Measurements from ENCODE around the gene KIF5A. TPM values are rescaled to one million over a fixed set of nuclear protein-coding genes. Genes with fewer than 3 reads are reported as not detected.
A peak's percentile ranks its signal among the peaks of the same experiment; 100 is the strongest.

The KIF5A gene
- total and polyA plus RNA-seq, 2 donors (not counting 3 experiments of a cell fraction or from before 2014, with no cell fraction given), result 0.07 to 0.35 TPM

GRCh38 chr12:57545809-57546437, 3.9 kb upstream of the KIF5A start:
- intact Hi-C loops (cut with micrococcal nuclease) (loop anchor here (2.0 to 5.0 kb wide), 2 partner anchors 57 to 146 kb away; partner anchors contain the start of genes MARS1 and OS9), dilution Hi-C loops (cut with MboI; ENCODE audit: extremely low pct_ligation_motif_present, low sequenced_read_pairs) (no loop called here)
- BruUV-seq (replicated peaks), result no TSS peak
- ChIA-PET POLR2A (interaction anchor here (1.0 kb wide), 1 partner anchor 23 kb away, joined by 8 read pairs; no protein-coding TSS in a partner anchor), CTCF (interaction anchor here (0.8 to 2.2 kb wide), 7 partner anchors 9 to 87 kb away, joined by 3 to 12 read pairs (median 4); partner anchors contain the start of gene B4GALNT1)
- Histone ChIP-seq H3K9me3 (replicated peaks; ENCODE audit: control insufficient read depth, insufficient read depth, low read length) (no peaks in the 10 kb centered on the region), H3K9me1 (replicated peaks; ENCODE audit: control insufficient read depth, extremely low read depth, insufficient read depth, low read length) (no peaks in the 10 kb centered on the region), H3K4me1 (ENCODE audit: control insufficient read depth, extremely low read depth, insufficient read depth, low read length) (peaks cover 18% of the 10 kb centered on the region), H3K9ac (replicated peaks; ENCODE audit: extremely low read depth, insufficient read depth, low read length) (peak overlapping the region; percentile 96), H3K27me3 (ENCODE audit: control insufficient read depth in 2 of 2, insufficient read depth in 2 of 2, low read length in 2 of 2) (peaks cover 21 to 32% of the 10 kb centered on the region in 2 experiments), H4K20me1 (replicated peaks; ENCODE audit: control insufficient read depth, extremely low read depth, insufficient read depth, low read length) (no peaks in the 10 kb centered on the region), H3K4me3 (replicated peaks in 1 of 3; ENCODE audit: insufficient read depth in 1 of 3, low read depth in 1 of 3, low read length in 3 of 3) (peak overlapping the region in 2 of 3 experiments; percentile 82 to 94), H3K79me2 (ENCODE audit: control insufficient read depth, insufficient read depth, low read length) (peaks cover 25% of the 10 kb centered on the region), H3K4me2 (ENCODE audit: insufficient read depth, low read length) (peak overlapping the region; percentile 79), H2AFZ (ENCODE audit: low read depth, low read length) (no peak overlapping the region), H3K36me3 (ENCODE audit: control insufficient read depth in 2 of 2, extremely low read depth in 1 of 2, insufficient read depth in 2 of 2, low read length in 2 of 2) (no peaks in the 10 kb centered on the region), H3K27ac (ENCODE audit: insufficient read depth, low read depth, low read length) (peak overlapping the region; percentile 77)
- TF ChIP-seq MAX (IDR thresholded peaks at IDR 0.05; ENCODE audit: insufficient read depth, insufficient read length) (no peak), FOS (IDR thresholded peaks at IDR 0.05; ENCODE audit: borderline replicate concordance, insufficient read depth, low read length) (no peak), CTCF (IDR thresholded peaks at IDR 0.05; ENCODE audit: extremely low read depth in 1 of 2, insufficient read depth in 1 of 2, low read depth in 1 of 2, low read length in 2 of 2) (no peak), MYC (IDR thresholded peaks at IDR 0.05; ENCODE audit: low read depth, low read length) (no peak), EZH2 (IDR thresholded peaks at IDR 0.05; ENCODE audit: borderline replicate concordance, low read depth, low read length, severe bottlenecking) (no peak)
- DNase-seq (ENCODE audit: low read depth, low spot score) (no peak), FAIRE-seq (no peak)

Data from endothelial cell of umbilical vein (primary cell).